Measurements from ENCODE around the gene NBAS.
A peak's percentile ranks its signal among the peaks of the same experiment; 100 is the strongest.
"Not testable (repeated sequence)": the region's sequence is repeated elsewhere in the genome, so short reads cannot be mapped to it uniquely, and the experiment has no call there.

Gene NBAS

GRCh38 chr2:15363142-15363541 lies 198.0 kb downstream of the NBAS start:
- no peak for DNase-seq (ENCODE audit: low spot score)

GRCh38 chr2:15359716-15360531 lies 201.2 kb downstream of the NBAS start:
- peak; percentile 44 for DNase-seq (ENCODE audit: low spot score)

- no peak for DNase-seq (ENCODE audit: low spot score)
Observed at GRCh38 chr2:15357922-15358321, 203.2 kb downstream of the NBAS start.

GRCh38 chr2:15357186-15357585 lies 203.9 kb downstream of the NBAS start:
- DNase-seq (ENCODE audit: low spot score) = no peak

- no peak for DNase-seq (ENCODE audit: low spot score)
Observed at GRCh38 chr2:15355386-15355785, 205.7 kb downstream of the NBAS start.

GRCh38 chr2:15354596-15355366 lies 206.4 kb downstream of the NBAS start:
- DNase-seq (ENCODE audit: low spot score) = no peak

- DNase-seq (ENCODE audit: low spot score) = no peak
Observed at GRCh38 chr2:15352363-15352762, 208.8 kb downstream of the NBAS start.

- no peak for DNase-seq (ENCODE audit: low spot score)
Observed at GRCh38 chr2:15348636-15349035, 212.5 kb downstream of the NBAS start.

- no peak for DNase-seq (ENCODE audit: low spot score)
Observed at GRCh38 chr2:15348045-15348444, 213.1 kb downstream of the NBAS start.

- DNase-seq (ENCODE audit: low spot score) = no peak
Observed at GRCh38 chr2:15346624-15347023, 214.5 kb downstream of the NBAS start.

- DNase-seq (ENCODE audit: low spot score) = no peak
Observed at GRCh38 chr2:15337996-15338666, 223.0 kb downstream of the NBAS start.

- no peak for DNase-seq (ENCODE audit: low spot score)
Observed at GRCh38 chr2:15334644-15335326, 226.3 kb downstream of the NBAS start.

GRCh38 chr2:15331787-15332186 lies 229.3 kb downstream of the NBAS start:
- DNase-seq (ENCODE audit: low spot score) = no peak

- no peak for DNase-seq (ENCODE audit: low spot score)
Observed at GRCh38 chr2:15325296-15325695, 235.8 kb downstream of the NBAS start.

- no peak for DNase-seq (ENCODE audit: low spot score)
Observed at GRCh38 chr2:15323227-15323626, 237.9 kb downstream of the NBAS start.

- DNase-seq (ENCODE audit: low spot score) = not testable (repeated sequence)
Observed at GRCh38 chr2:15321481-15321880, 239.7 kb downstream of the NBAS start.

- no peak for DNase-seq (ENCODE audit: low spot score)
Observed at GRCh38 chr2:15316370-15316814, 244.7 kb downstream of the NBAS start.

GRCh38 chr2:15315411-15315810 lies 245.7 kb downstream of the NBAS start:
- no peak for DNase-seq (ENCODE audit: low spot score)

GRCh38 chr2:15313657-15314056 lies 247.5 kb downstream of the NBAS start:
- no peak for DNase-seq (ENCODE audit: low spot score)

GRCh38 chr2:15311926-15312325 lies 249.2 kb downstream of the NBAS start:
- DNase-seq (ENCODE audit: low spot score) = no peak

GRCh38 chr2:15311201-15311907 lies 249.8 kb downstream of the NBAS start:
- no peak for DNase-seq (ENCODE audit: low spot score)

Measured in AG08396 (cell line).